ENCODE data around the gene EME1. TPM values are rescaled to one million over a fixed set of nuclear protein-coding genes. Genes with fewer than 3 reads are reported as not detected.

The EME1 gene
- total and polyA plus RNA-seq, 2 of the 13 experiments (the other 11 are each of a cell fraction or from before 2014, with no cell fraction given): 20.7 to 24.6 TPM

DNA sequence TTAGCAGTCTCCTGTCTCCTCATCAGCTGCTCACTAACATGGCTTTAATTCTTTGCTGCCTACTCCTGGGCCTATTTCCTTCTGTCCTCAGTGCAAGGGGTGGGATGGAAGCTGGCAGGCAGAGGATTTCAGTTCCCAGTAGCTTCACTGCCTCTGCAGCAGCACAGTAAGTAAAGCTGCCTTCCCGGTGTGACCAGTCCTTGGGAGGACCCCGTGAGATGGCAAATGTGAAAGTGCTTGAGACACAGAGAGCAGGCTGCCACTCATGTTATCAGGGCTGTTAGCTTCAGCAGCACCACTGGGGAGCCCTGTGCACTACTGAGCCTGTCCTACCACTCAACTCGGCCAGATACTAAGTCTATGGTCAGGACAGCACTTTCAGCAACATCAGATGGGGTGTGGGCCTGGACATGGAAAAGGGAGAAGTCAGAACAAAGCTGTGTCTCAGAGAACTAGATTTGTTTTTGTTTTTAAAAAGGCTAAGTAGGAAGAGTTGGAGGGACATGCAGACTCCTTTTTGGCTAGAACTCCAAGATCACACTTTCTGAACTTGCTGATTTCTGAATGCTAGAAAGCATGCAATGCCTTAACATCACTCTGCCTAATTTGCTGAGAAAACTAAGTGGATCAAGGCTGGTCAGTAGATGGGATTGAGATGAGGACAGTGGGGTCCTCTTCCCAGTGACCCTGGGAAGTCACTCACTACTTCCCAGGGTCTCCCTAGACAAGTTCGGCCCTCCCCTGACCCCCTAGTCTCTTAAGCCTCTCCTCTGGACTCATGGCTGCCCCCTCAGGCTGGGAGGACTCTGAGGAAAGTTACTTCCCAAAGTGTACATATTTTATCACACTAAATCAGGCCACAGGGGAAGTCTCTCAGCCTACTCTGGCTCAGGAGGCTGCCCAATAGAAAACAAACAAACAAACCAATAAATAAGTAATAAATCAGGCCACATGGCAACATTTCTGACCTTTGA is 54.1 kb downstream of the EME1 start (continued):
- TF ChIP-seq USF2 (IDR thresholded peaks at IDR 0.05; ENCODE audit: low read depth, low read length) (no peak), USF2 (CRISPR knock-in tag; IDR thresholded peaks at IDR 0.05; ENCODE audit: borderline replicate concordance) (no peak), SNAPC5 (CRISPR knock-in tag; IDR thresholded peaks at IDR 0.05; ENCODE audit: borderline replicate concordance) (no peak), KDM2A (CRISPR knock-in tag; IDR thresholded peaks at IDR 0.05; ENCODE audit: borderline replicate concordance, low read depth) (peak; percentile 58), ZNF180 (CRISPR knock-in tag; IDR thresholded peaks at IDR 0.05; ENCODE audit: borderline replicate concordance, low read depth) (no peak), RCOR2 (CRISPR knock-in tag; IDR thresholded peaks at IDR 0.05) (no peak; the same call in 1 of the 2 replicates), FIP1L1 (IDR thresholded peaks at IDR 0.05; ENCODE audit: borderline replicate concordance, insufficient read depth, low read depth, low read length) (no peak), CENPBD1 (CRISPR knock-in tag; IDR thresholded peaks at IDR 0.05; ENCODE audit: borderline replicate concordance, low read depth) (no peak), ADNP (CRISPR knock-in tag; IDR thresholded peaks at IDR 0.05) (no peak), ELF3 (CRISPR knock-in tag; IDR thresholded peaks at IDR 0.05) (peak; percentile 11), LBX2 (CRISPR knock-in tag; IDR thresholded peaks at IDR 0.05; ENCODE audit: borderline replicate concordance) (peak; percentile 66; the same call in 1 of the 2 replicates), REL (CRISPR knock-in tag; conservative IDR thresholded peaks at IDR 0.05) (no peak), ZFP36L1 (CRISPR knock-in tag; IDR thresholded peaks at IDR 0.05) (no peak), PHF20 (CRISPR knock-in tag; IDR thresholded peaks at IDR 0.05) (peak; percentile 46), MAFG (CRISPR knock-in tag; IDR thresholded peaks at IDR 0.05) (no peak), POGZ (CRISPR knock-in tag; IDR thresholded peaks at IDR 0.05) (peak; percentile 94), STAT5B (CRISPR knock-in tag; IDR thresholded peaks at IDR 0.05) (no peak), ZNF367 (CRISPR knock-in tag; IDR thresholded peaks at IDR 0.05; ENCODE audit: borderline replicate concordance) (no peak)
- TF ChIP-seq, protein P1, sequence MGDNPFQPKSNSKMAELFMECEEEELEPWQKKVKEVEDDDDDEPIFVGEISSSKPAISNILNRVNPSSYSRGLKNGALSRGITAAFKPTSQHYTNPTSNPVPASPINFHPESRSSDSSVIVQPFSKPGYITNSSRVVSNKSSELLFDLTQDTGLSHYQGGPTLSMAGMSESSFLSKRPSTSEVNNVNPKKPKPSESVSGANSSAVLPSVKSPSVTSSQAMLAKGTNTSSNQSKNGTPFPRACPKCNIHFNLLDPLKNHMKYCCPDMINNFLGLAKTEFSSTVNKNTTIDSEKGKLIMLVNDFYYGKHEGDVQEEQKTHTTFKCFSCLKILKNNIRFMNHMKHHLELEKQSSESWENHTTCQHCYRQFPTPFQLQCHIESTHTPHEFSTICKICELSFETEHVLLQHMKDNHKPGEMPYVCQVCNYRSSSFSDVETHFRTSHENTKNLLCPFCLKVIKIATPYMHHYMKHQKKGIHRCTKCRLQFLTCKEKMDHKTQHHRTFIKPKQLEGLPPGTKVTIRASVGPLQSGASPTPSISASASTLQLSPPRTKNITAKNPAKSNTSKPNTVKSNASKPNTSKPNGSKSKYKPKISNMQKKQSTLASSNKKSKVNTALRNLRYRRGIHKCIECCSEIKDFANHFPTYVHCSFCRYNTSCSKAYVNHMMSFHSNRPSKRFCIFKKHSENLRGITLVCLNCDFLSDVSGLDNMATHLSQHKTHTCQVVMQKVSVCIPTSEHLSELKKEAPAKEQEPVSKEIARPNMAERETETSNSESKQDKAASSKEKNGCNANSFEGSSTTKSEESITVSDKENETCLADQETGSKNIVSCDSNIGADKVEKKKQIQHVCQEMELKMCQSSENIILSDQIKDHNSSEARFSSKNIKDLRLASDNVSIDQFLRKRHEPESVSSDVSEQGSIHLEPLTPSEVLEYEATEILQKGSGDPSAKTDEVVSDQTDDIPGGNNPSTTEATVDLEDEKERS (CRISPR knock-in tag; IDR thresholded peaks at IDR 0.05): no peak
- TF ChIP-seq, protein P2, sequence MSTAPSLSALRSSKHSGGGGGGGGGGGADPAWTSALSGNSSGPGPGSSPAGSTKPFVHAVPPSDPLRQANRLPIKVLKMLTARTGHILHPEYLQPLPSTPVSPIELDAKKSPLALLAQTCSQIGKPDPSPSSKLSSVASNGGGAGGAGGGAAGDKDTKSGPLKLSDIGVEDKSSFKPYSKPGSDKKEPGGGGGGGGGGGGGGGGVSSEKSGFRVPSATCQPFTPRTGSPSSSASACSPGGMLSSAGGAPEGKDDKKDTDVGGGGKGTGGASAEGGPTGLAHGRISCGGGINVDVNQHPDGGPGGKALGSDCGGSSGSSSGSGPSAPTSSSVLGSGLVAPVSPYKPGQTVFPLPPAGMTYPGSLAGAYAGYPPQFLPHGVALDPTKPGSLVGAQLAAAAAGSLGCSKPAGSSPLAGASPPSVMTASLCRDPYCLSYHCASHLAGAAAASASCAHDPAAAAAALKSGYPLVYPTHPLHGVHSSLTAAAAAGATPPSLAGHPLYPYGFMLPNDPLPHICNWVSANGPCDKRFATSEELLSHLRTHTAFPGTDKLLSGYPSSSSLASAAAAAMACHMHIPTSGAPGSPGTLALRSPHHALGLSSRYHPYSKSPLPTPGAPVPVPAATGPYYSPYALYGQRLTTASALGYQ (CRISPR knock-in tag; IDR thresholded peaks at IDR 0.05): no peak
